ENCODE measurements around the gene GALNT7.

GALNT7 gene

DNA sequence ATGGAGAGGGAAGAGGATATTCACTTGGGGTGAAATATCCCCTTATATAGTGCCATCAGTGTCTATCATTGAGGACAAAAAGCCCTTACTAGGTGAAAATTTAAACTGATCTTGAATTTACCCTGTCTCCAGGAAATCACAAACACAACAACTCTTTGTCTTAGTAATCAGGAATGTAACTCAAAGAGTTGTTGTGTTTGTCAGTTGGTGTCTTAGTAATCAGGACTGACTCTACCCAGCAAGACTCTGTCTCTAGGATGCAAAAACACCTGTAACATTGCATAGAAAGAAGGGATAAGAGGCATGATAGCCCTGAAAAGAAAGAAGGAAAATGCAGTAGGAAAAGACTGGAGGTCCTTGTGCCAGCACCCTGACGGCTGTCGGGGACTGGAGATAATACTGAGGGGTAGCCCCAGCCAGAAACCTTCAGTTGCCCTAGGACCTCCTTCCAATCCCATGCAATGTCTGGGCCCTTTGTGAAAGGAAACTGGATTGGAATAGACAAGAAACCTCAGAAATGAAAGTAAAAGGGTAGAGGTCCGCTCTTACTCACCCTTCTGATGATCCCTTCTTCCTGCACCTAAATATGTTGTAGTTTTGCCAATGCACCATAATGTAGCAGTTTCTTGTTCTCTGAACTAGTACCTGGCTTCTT is 120.2 kb downstream of the GALNT7 start:
- Histone ChIP-seq H3K9me3 (ENCODE audit: control insufficient read depth, low read length) (no peaks in the 10 kb centered on the region), H3K27ac (no peak overlapping the region), H3K79me2 (no peaks in the 10 kb centered on the region), H3K36me3 (ENCODE audit: control insufficient read depth, insufficient read depth, low read length) (no peaks in the 10 kb centered on the region), H3K9ac (no peak overlapping the region), H3K4me2 (ENCODE audit: low read length) (no peak overlapping the region), H3K27me3 (ENCODE audit: control insufficient read depth, insufficient read depth, low read length) (no peaks in the 10 kb centered on the region), H2AFZ (no peak overlapping the region), H3K4me3 (ENCODE audit: low read depth, low read length) (no peak overlapping the region), H3K4me1 (no peaks in the 10 kb centered on the region)
- TF ChIP-seq, protein P1, sequence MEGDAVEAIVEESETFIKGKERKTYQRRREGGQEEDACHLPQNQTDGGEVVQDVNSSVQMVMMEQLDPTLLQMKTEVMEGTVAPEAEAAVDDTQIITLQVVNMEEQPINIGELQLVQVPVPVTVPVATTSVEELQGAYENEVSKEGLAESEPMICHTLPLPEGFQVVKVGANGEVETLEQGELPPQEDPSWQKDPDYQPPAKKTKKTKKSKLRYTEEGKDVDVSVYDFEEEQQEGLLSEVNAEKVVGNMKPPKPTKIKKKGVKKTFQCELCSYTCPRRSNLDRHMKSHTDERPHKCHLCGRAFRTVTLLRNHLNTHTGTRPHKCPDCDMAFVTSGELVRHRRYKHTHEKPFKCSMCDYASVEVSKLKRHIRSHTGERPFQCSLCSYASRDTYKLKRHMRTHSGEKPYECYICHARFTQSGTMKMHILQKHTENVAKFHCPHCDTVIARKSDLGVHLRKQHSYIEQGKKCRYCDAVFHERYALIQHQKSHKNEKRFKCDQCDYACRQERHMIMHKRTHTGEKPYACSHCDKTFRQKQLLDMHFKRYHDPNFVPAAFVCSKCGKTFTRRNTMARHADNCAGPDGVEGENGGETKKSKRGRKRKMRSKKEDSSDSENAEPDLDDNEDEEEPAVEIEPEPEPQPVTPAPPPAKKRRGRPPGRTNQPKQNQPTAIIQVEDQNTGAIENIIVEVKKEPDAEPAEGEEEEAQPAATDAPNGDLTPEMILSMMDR (IDR thresholded peaks at IDR 0.05) = no peak

DNA sequence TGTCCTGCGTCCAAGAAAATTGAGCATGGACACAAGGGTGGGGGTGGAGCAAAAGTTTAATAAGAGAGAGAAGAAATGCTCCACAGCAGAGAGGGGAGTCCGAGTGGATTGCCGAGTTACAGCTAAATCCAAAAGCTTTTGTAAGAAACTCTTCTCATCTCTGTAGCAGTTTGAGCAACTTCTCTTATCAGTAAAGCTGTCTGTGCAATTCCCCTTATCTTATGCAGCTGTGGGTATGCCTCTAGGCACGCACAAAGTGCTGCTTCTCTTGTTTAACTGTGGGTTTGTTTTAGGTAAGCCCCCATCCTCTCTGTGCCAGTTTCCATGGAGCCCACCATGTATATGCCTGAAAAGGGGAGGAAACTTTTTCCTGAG is 120.7 kb downstream of the GALNT7 start:
- H3K9me3 ChIP-seq (ENCODE audit: control insufficient read depth, low read length) = no peaks in the 10 kb centered on the region
- H3K4me2 ChIP-seq (ENCODE audit: low read length) = no peak overlapping the region
- H3K27ac ChIP-seq = no peak overlapping the region
- H3K36me3 ChIP-seq (ENCODE audit: control insufficient read depth, insufficient read depth, low read length) = no peaks in the 10 kb centered on the region
- no peaks in the 10 kb centered on the region for H3K27me3 ChIP-seq (ENCODE audit: control insufficient read depth, insufficient read depth, low read length)
- no peak overlapping the region for H2AFZ ChIP-seq
- no peak overlapping the region for H3K4me3 ChIP-seq (ENCODE audit: low read depth, low read length)
- H3K4me1 ChIP-seq = no peaks in the 10 kb centered on the region
- no peak overlapping the region for H3K9ac ChIP-seq
- no peaks in the 10 kb centered on the region for H3K79me2 ChIP-seq
- TF ChIP-seq, protein P1 (IDR thresholded peaks at IDR 0.05) = no peak

DNA sequence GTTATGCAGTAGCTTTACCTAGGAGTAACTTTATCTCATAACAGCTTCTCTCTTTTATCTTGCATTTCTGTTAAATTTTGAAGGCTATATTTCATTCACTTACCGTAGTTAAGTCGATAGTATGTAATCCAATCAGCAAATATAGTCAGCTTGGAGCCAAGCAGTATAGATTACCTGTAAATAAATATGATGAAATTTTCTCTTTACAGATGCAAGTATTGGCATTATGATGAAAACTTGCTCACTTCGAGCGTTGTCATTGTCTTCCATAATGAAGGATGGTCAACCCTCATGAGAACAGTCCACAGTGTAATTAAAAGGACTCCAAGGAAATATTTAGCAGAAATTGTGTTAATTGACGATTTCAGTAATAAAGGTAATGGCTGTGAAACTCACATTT is 123.3 kb downstream of the GALNT7 start:
- no peaks in the 10 kb centered on the region for H3K9me3 ChIP-seq (ENCODE audit: control insufficient read depth, low read length)
- H3K27ac ChIP-seq = no peak overlapping the region
- H3K79me2 ChIP-seq = no peaks in the 10 kb centered on the region
- no peak overlapping the region for H2AFZ ChIP-seq
- no peaks in the 10 kb centered on the region for H3K4me1 ChIP-seq
- H3K27me3 ChIP-seq (ENCODE audit: control insufficient read depth, insufficient read depth, low read length) = no peaks in the 10 kb centered on the region
- no peak overlapping the region for H3K4me2 ChIP-seq (ENCODE audit: low read length)
- no peak overlapping the region for H3K9ac ChIP-seq
- no peaks in the 10 kb centered on the region for H3K36me3 ChIP-seq (ENCODE audit: control insufficient read depth, insufficient read depth, low read length)
- TF ChIP-seq, protein P1 (IDR thresholded peaks at IDR 0.05) = no peak
- H3K4me3 ChIP-seq (ENCODE audit: low read depth, low read length) = no peak overlapping the region

DNA sequence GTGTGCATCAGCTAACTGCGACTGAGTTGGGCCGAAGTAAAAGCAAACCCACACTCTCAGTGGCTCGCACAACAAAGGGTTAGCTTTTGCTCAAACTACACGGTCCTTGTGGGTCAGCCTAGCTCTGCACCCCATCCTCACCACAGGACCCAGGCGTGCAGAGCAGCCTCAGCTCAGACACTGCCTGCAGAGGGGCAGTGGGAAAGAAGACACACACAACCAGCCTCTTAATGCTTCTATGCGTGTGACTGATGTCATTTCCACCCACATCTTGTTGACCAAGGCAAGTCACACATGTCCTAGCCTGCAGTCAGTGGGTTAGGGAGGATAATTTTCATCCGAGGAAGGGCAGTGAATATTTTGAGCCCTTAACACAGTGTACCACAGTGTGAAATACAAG is 125.1 kb downstream of the GALNT7 start:
- no peaks in the 10 kb centered on the region for H3K4me1 ChIP-seq
- no peaks in the 10 kb centered on the region for H3K36me3 ChIP-seq (ENCODE audit: control insufficient read depth, insufficient read depth, low read length)
- no peak overlapping the region for H3K9ac ChIP-seq
- no peak overlapping the region for H3K4me2 ChIP-seq (ENCODE audit: low read length)
- H2AFZ ChIP-seq = no peak overlapping the region
- H3K9me3 ChIP-seq (ENCODE audit: control insufficient read depth, low read length) = no peaks in the 10 kb centered on the region
- TF ChIP-seq, protein P1 (IDR thresholded peaks at IDR 0.05) = no peak
- H3K4me3 ChIP-seq (ENCODE audit: low read depth, low read length) = no peak overlapping the region
- H3K27ac ChIP-seq = no peak overlapping the region
- H3K79me2 ChIP-seq = no peaks in the 10 kb centered on the region
- no peaks in the 10 kb centered on the region for H3K27me3 ChIP-seq (ENCODE audit: control insufficient read depth, insufficient read depth, low read length)

DNA sequence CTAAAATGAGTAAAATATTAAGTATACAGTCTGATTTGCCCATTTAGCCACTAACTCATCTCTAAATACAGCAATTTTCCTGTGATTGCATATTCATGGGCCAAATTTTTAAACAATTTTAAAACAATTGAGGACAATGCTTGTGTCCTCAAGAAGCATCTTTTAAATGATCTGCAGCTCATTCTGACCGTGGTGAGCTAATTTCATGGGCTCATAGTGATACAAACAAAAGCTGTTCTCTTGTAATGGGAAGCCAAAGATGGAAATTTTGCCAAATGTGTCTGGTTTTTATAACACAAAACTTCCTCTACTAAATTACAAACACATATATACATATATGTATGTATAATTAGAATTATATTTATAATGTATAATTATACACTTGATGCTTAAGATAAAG is 125.8 kb downstream of the GALNT7 start:
- no peak overlapping the region for H3K4me3 ChIP-seq (ENCODE audit: low read depth, low read length)
- H3K79me2 ChIP-seq = no peaks in the 10 kb centered on the region
- H3K36me3 ChIP-seq (ENCODE audit: control insufficient read depth, insufficient read depth, low read length) = no peaks in the 10 kb centered on the region
- H3K27me3 ChIP-seq (ENCODE audit: control insufficient read depth, insufficient read depth, low read length) = no peaks in the 10 kb centered on the region
- no peak overlapping the region for H3K9ac ChIP-seq
- H2AFZ ChIP-seq = no peak overlapping the region
- TF ChIP-seq, protein P1 (IDR thresholded peaks at IDR 0.05) = no peak
- no peaks in the 10 kb centered on the region for H3K9me3 ChIP-seq (ENCODE audit: control insufficient read depth, low read length)
- no peak overlapping the region for H3K27ac ChIP-seq
- H3K4me1 ChIP-seq = no peaks in the 10 kb centered on the region
- H3K4me2 ChIP-seq (ENCODE audit: low read length) = no peak overlapping the region

Measured in parathyroid adenoma (tissue), 2 donors.